Esophagus squamous epithelium (tissue), 5 donors: ENCODE data around the gene ZNF738. TPM values are rescaled to one million over a fixed set of nuclear protein-coding genes. Genes with fewer than 3 reads are reported as not detected.

ENCODE experiments used
- DNase-seq: peaks from one replicate; lab custom pipeline; 2025; lab: John Stamatoyannopoulos, UW
- H3K27ac ChIP-seq, 4 donors: fragments of 200-600 bp; sonication (generic); one replicate each; pipeline ENCODE4 v1.5.1; 2016 to 2019; ENCODE audit warnings: mild to moderate bottlenecking in 1 of 4
- H3K27me3 ChIP-seq, 4 donors: fragments of 200-600 bp; sonication (generic); 1 replicate in 3 of 4; 2 replicates in 1 of 4; pipeline versions ENCODE4 v1.5.1 to v1.6.0; 2017 to 2021; ENCODE audit warnings: antibody characterized with exemption in 1 of 4
- H3K36me3 ChIP-seq, 3 donors: fragments of 200-600 bp; sonication (generic); one replicate each; pipeline ENCODE4 v1.5.1; 2016 to 2019
- H3K4me1 ChIP-seq, 3 donors: fragments of 200-600 bp; sonication (generic); one replicate each; pipeline ENCODE4 v1.5.1; 2017 to 2019
- H3K4me3 ChIP-seq, 4 donors: fragments of 200-600 bp; sonication (generic); 1 replicate in 3 of 4; 2 replicates in 1 of 4; pipeline ENCODE4 v1.5.1; 2016 to 2019; ENCODE audit warnings: mild to moderate bottlenecking in 2 of 4, moderate library complexity in 1 of 4
- H3K9me3 ChIP-seq, 3 donors: fragments of 200-600 bp; sonication (generic); one replicate each; pipeline ENCODE4 v1.5.1; 2016 to 2019
- CTCF ChIP-seq, 6 experiments: fragments of 450-650 bp in 4 of 6; fragments of 200-600 bp in 2 of 6; sonication (generic) in 2 of 6; IDR thresholded peaks; one replicate each; pipeline ENCODE4 v1.5.1; 2016 to 2019; ENCODE audit warnings: antibody characterized with exemption in 6 of 6, mild to moderate bottlenecking in 4 of 6, moderate library complexity in 4 of 6
- POLR2A ChIP-seq, 4 donors: fragments of 450-650 bp; IDR thresholded peaks; one replicate each; pipeline ENCODE4 v1.6.1; 2017; ENCODE audit warnings: antibody characterized with exemption in 4 of 4, mild to moderate bottlenecking in 4 of 4, moderate library complexity in 3 of 4
- WGBS, 2 donors: methylation state at CpG; one replicate each; pipeline ENCODE4 v1.1.5; 2018; 5-methylcytosine and 5-hydroxymethylcytosine counted together
- intact Hi-C: fragments of 100-400 bp; cut with DNase I; formaldehyde crosslinking; loops from one replicate; pipeline ENCODE4 v1.15.0; 2022
- total RNA-seq, 4 donors: library from RNA; depleted of rRNA; stranded (reverse); fragments of >200 nt; gene quantifications; one replicate each; pipeline ENCODE4 v1.1.0, GENCODE V29; 2016
- donor health status: DM: yes; HTN: yes; CAD: no.

The ZNF738 gene
- total RNA-seq, 4 donors from 2014 or later: 2.2 to 4.1 (median 3.3) TPM

DNA sequence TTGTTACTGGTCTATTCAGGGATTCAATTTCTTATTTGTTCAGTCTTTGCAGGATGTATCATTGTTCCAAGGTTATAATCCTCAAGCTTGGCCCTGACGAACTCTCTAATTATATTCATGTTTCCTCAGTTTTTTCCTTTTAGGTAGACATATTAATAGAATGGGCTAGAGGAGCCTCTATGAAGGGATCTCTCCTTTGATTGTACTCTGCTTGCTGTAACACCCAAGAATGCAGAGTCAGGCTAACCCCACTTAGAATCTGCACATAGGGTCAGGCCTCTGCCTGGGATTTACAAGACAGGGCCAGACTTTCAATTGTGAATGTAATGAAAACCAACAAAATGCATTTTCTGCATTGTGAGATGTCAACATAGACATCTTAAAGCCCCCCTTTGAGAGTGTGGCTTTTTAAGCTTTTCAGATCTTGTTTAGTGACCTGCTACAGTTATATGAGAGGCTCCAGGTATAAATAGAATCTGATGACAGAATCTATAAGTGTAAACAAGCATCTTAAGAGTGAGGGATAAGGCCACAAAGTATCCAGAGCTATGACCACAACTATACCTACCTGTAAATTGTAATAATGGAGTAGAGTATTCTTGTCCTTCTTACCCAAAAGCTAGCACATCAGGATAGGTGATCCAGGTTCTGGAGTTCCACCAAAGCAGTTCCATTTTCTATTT lies 43.6 kb downstream of the ZNF738 start:
- peaks cover 0 to 83% (median 0%) of the 10 kb centered on the region in 3 donors for H3K36me3 ChIP-seq
- no peak for DNase-seq
- H3K27me3 ChIP-seq: no peaks in the 10 kb centered on the region
- peaks cover 0 to 50% (median 6%) of the 10 kb centered on the region in 3 donors for H3K9me3 ChIP-seq
- intact Hi-C loops: no loop called here
- H3K27ac ChIP-seq: no peak overlapping the region
- 94 to 100% methylated on average over 1 of the region's 1 CpG for WGBS, 2 donors
- no peak overlapping the region for H3K4me3 ChIP-seq
- TF ChIP-seq CTCF (IDR thresholded peaks at IDR 0.05) (no peak), POLR2A (IDR thresholded peaks at IDR 0.05) (no peak)
- H3K4me1 ChIP-seq: peaks cover 0 to 11% (median 11%) of the 10 kb centered on the region in 3 donors

DNA sequence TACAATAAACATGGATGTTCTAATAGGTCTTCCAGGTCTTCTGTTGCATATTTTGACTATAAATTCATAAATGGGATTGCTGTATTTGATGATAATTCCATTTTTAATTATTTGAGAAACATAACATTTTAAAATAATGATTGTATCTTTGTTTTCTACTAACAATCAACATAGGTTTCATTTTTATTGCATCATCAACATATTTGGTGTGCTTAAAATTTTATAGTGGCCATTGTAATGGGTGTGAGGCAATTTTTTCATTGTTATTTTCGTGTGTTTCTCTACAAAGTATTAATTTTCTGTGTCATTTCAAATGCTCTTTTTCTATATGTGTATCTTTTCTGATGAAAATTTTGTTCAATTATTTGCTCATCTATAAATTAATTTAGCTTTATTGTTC lies 51.4 kb downstream of the ZNF738 start:
- Histone ChIP-seq H3K27ac (no peak overlapping the region), H3K9me3 (peaks cover 0 to 69% (median 33%) of the 10 kb centered on the region in 3 donors), H3K27me3 (no peaks in the 10 kb centered on the region), H3K4me3 (no peak overlapping the region), H3K4me1 (no peaks in the 10 kb centered on the region), H3K36me3 (peaks cover 0 to 100% (median 3%) of the 10 kb centered on the region in 3 donors)
- TF ChIP-seq POLR2A (IDR thresholded peaks at IDR 0.05) (no peak), CTCF (IDR thresholded peaks at IDR 0.05) (no peak)
- WGBS, 2 donors: 90 to 100% methylated on average over 1 of the region's 1 CpG
- DNase-seq: no peak
- intact Hi-C loops: no loop called here

- H3K27ac ChIP-seq: no peak overlapping the region
- TF ChIP-seq CTCF (IDR thresholded peaks at IDR 0.05) (no peak), POLR2A (IDR thresholded peaks at IDR 0.05) (no peak)
- no peak for DNase-seq
- intact Hi-C loops: no loop called here
- no peak overlapping the region for H3K4me3 ChIP-seq
- H3K4me1 ChIP-seq: no peaks in the 10 kb centered on the region
- peaks cover 0 to 97% (median 67%) of the 10 kb centered on the region in 3 donors for H3K9me3 ChIP-seq
- H3K36me3 ChIP-seq: peaks cover 0 to 26% (median 0%) of the 10 kb centered on the region in 3 donors
- no peaks in the 10 kb centered on the region for H3K27me3 ChIP-seq
These were observed 63.4 kb downstream of the ZNF738 start for GRCh38 chr19:21422244-21422643.

DNA sequence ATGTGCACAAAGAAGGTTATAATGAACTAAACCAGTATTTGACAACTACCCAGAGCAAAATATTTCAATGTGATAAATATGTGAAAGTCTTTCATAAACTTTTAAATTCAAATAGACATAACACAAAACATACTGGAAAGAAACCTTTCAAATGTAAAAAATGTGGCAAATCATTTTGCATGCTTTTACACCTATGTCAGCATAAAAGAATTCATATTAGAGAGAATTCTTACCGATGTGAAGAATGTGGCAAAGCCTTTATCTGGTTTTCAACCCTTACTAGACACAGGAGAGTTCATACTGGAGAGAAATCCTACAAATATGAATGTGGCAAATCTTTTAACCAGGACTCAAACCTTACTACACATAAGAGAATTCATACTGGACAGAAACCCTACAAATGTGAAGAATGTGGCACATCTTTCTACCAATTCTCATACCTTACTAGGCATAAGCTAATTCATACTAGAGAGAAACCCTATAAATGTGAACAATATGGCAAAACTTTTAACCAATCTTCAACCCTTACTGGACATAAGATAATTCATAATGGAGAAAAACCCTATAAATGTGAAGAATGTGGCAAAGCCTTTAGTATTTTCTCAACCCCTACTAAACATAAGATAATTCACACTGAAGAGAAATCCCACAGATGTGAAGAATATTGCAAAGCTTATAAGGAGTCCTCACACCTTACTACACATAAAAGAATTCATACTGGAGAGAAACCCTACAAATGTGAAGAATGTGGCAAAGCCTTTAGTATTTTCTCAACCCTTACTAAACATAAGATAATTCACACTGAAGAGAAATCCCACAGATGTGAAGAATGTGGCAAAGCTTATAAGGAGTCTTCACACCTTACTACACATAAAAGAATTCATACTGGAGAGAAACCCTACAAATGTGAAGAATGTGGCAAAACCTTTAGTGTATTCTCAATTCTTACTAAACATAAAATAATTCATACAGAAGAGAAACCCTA lies 64.5 kb downstream of the ZNF738 start:
- H3K4me3 ChIP-seq: no peak overlapping the region
- WGBS, 2 donors: 75 to 81% methylated on average over 1 of the region's 1 CpG
- intact Hi-C loops: no loop called here
- no peaks in the 10 kb centered on the region for H3K4me1 ChIP-seq
- H3K36me3 ChIP-seq: peaks cover 0 to 18% (median 0%) of the 10 kb centered on the region in 3 donors
- no peak for TF ChIP-seq CTCF (IDR thresholded peaks at IDR 0.05)
- TF ChIP-seq POLR2A (IDR thresholded peaks at IDR 0.05): no peak
- no peak for DNase-seq
- no peak overlapping the region for H3K27ac ChIP-seq
- H3K9me3 ChIP-seq: peaks cover 0 to 97% (median 73%) of the 10 kb centered on the region in 3 donors
- H3K27me3 ChIP-seq: no peaks in the 10 kb centered on the region

Other genes with a start within 250 kb of the ZNF738 start
- 10 to 100 TPM; 10.8 to 29.2 (median 15.8) TPM for gene ZNF431, start 217.0 kb upstream of the ZNF738 start, total RNA-seq
- gene ZNF708, start 29.6 kb upstream of the ZNF738 start, total RNA-seq: 1 to 10 TPM; 3.0 to 8.6 (median 4.2) TPM
- 10 to 100 TPM in 1 of 4 donors, 1 to 10 TPM in 3; 8.3 to 24.2 (median 8.9) TPM for gene ZNF493, start 38.1 kb downstream of the ZNF738 start, total RNA-seq
- gene ZNF429, start 146.6 kb downstream of the ZNF738 start, total RNA-seq: 10 to 100 TPM in 1 of 4 donors, 1 to 10 TPM in 3; 3.1 to 13.7 (median 5.2) TPM